ENCODE measurements around the gene LYG1.

LYG1 gene

GRCh38 chr2:99261242-99261641 is 39.8 kb downstream of the LYG1 start:
- no peak for DNase-seq (ENCODE audit: low read depth, low spot score)
- in situ Hi-C loops (cut with HindIII; ENCODE audit: low sequenced_read_pairs), result no loop called here
- H3K4me3 ChIP-seq (ENCODE audit: low read depth, low read length), result no peak overlapping the region
- TF ChIP-seq, protein P1, sequence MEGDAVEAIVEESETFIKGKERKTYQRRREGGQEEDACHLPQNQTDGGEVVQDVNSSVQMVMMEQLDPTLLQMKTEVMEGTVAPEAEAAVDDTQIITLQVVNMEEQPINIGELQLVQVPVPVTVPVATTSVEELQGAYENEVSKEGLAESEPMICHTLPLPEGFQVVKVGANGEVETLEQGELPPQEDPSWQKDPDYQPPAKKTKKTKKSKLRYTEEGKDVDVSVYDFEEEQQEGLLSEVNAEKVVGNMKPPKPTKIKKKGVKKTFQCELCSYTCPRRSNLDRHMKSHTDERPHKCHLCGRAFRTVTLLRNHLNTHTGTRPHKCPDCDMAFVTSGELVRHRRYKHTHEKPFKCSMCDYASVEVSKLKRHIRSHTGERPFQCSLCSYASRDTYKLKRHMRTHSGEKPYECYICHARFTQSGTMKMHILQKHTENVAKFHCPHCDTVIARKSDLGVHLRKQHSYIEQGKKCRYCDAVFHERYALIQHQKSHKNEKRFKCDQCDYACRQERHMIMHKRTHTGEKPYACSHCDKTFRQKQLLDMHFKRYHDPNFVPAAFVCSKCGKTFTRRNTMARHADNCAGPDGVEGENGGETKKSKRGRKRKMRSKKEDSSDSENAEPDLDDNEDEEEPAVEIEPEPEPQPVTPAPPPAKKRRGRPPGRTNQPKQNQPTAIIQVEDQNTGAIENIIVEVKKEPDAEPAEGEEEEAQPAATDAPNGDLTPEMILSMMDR (IDR thresholded peaks at IDR 0.05; ENCODE audit: low read depth, low read length), result no peak

GRCh38 chr2:99260184-99260583 is 40.8 kb downstream of the LYG1 start:
- TF ChIP-seq, protein P1 (IDR thresholded peaks at IDR 0.05; ENCODE audit: low read depth, low read length), result no peak
- no peak overlapping the region for H3K4me3 ChIP-seq (ENCODE audit: low read depth, low read length)
- no peak for DNase-seq (ENCODE audit: low read depth, low spot score)
- in situ Hi-C loops (cut with HindIII; ENCODE audit: low sequenced_read_pairs), result no loop called here

- no peak for DNase-seq (ENCODE audit: low read depth, low spot score)
- in situ Hi-C loops (cut with HindIII; ENCODE audit: low sequenced_read_pairs), result no loop called here
- TF ChIP-seq, protein P1 (IDR thresholded peaks at IDR 0.05; ENCODE audit: low read depth, low read length), result no peak
- no peak overlapping the region for H3K4me3 ChIP-seq (ENCODE audit: low read depth, low read length)
Observed at GRCh38 chr2:99259465-99259864, 41.5 kb downstream of the LYG1 start.

DNA sequence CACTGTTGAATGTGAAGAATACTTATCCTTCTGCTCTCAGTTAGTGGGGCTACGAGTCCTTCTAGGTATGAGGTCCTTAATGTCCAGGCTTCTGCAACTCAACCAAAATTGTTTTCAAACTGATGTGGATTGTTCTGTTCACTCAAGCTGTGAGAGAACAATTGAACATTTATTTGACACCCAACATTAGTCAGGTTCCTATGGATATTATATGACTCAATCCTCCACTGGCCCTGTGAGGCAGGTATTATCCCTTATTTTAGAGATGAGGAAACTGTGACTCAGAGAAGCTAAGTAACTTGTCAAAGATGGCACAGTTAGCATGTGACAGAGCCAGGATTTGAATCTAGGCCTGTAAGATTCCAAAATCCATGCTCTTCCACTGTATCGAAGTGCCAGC is 44.3 kb downstream of the LYG1 start:
- TF ChIP-seq, protein P1 (IDR thresholded peaks at IDR 0.05; ENCODE audit: low read depth, low read length), result no peak
- no peak overlapping the region for H3K4me3 ChIP-seq (ENCODE audit: low read depth, low read length)
- peak; percentile 8 for DNase-seq (ENCODE audit: low read depth, low spot score)
- in situ Hi-C loops (cut with HindIII; ENCODE audit: low sequenced_read_pairs), result no loop called here

- in situ Hi-C loops (cut with HindIII; ENCODE audit: low sequenced_read_pairs), result no loop called here
- no peak within 1 kb of the TSS for H3K4me3 ChIP-seq (ENCODE audit: low read depth, low read length)
- TF ChIP-seq, protein P1 (IDR thresholded peaks at IDR 0.05; ENCODE audit: low read depth, low read length), result no peak
- DNase-seq (ENCODE audit: low read depth, low spot score), result no peak
Observed at GRCh38 chr2:99255491-99256318, 45.3 kb downstream of the LYG1 start, which contains the start of gene LYG2. TSS of gene LYG2 (minus strand) at chr2:99255666. CDS start at chr2:99254260, 1,406 bp downstream.

- no peak for DNase-seq (ENCODE audit: low read depth, low spot score)
- no peak overlapping the region for H3K4me3 ChIP-seq (ENCODE audit: low read depth, low read length)
- TF ChIP-seq, protein P1 (IDR thresholded peaks at IDR 0.05; ENCODE audit: low read depth, low read length), result no peak
- in situ Hi-C loops (cut with HindIII; ENCODE audit: low sequenced_read_pairs), result no loop called here
Observed at GRCh38 chr2:99249951-99250350, 51.0 kb downstream of the LYG1 start.

Data from astrocyte of the spinal cord (primary cell).